Mesenchymal stem cell (in vitro differentiated cells and primary cell): ENCODE data around the gene ITPKB.

Source experiments
- DNase-seq: peaks from one replicate; pipeline ENCODE4 v3.0.0-alpha.2; 2013
- H2AFZ ChIP-seq: one replicate; pipeline ENCODE4 v1.6.1; 2013; ENCODE audit warnings: low read depth, mild to moderate bottlenecking, control low read depth, inconsistent platforms, low read length, moderate library complexity
- H2AK5ac ChIP-seq: 2 replicates; pipeline ENCODE4 v1.6.1; 2013; ENCODE audit warnings: low read length, moderate library complexity, mild to moderate bottlenecking, inconsistent platforms; ENCODE audit not compliant: severe bottlenecking
- H2BK120ac ChIP-seq: one replicate; pipeline ENCODE4 v1.6.1; 2013; ENCODE audit warnings: low read depth, mild to moderate bottlenecking, inconsistent platforms, low read length, moderate library complexity
- H2BK12ac ChIP-seq, 2 experiments: one replicate each; pipeline ENCODE4 v1.6.1; 2013; ENCODE audit warnings: inconsistent platforms in 2 of 2, low read length in 2 of 2, mild to moderate bottlenecking in 2 of 2, moderate library complexity in 2 of 2, control low read depth in 1 of 2
- H2BK15ac ChIP-seq: one replicate; pipeline ENCODE4 v1.6.1; 2013; ENCODE audit warnings: mild to moderate bottlenecking, low read depth, inconsistent platforms; ENCODE audit not compliant: poor library complexity, severe bottlenecking
- H2BK5ac ChIP-seq: 2 replicates; pipeline ENCODE4 v1.6.1; 2013; ENCODE audit warnings: low read depth, mild to moderate bottlenecking, low read length, control low read depth, inconsistent platforms; ENCODE audit not compliant: poor library complexity, severe bottlenecking
- H3K14ac ChIP-seq, 2 experiments: one replicate each; pipeline ENCODE4 v1.6.1; 2013; ENCODE audit warnings: inconsistent platforms in 2 of 2, low read length in 2 of 2, control low read depth in 1 of 2, mild to moderate bottlenecking in 1 of 2, moderate library complexity in 1 of 2
- H3K18ac ChIP-seq, 2 experiments: one replicate each; pipeline ENCODE4 v1.6.1; 2013; ENCODE audit warnings: inconsistent platforms in 2 of 2, low read length in 2 of 2, control low read depth in 1 of 2, low read depth in 1 of 2, mild to moderate bottlenecking in 1 of 2
- H3K23ac ChIP-seq, 2 experiments: one replicate each; pipeline ENCODE4 v1.6.1; 2013; ENCODE audit warnings: inconsistent platforms in 2 of 2, low read length in 2 of 2, mild to moderate bottlenecking in 2 of 2, moderate library complexity in 2 of 2, control low read depth in 1 of 2
- H3K27ac ChIP-seq: 2 replicates; pipeline ENCODE4 v1.5.1; 2013; ENCODE audit warnings: mild to moderate bottlenecking, moderate library complexity, low read length, control low read depth, inconsistent platforms; ENCODE audit not compliant: poor library complexity, severe bottlenecking
- H3K27me3 ChIP-seq, 2 experiments: 2 replicates each; pipeline versions ENCODE4 v1.6.1 to v1.7.0; 2013; ENCODE audit warnings: low read length in 2 of 2, mild to moderate bottlenecking in 2 of 2, moderate library complexity in 2 of 2, control low read depth in 1 of 2, inconsistent platforms in 1 of 2; ENCODE audit not compliant: control insufficient read depth in 1 of 2, insufficient read depth in 1 of 2
- H3K36me3 ChIP-seq, 2 experiments: 2 replicates each; pipeline versions ENCODE4 v1.6.1 to v1.7.0; 2013; ENCODE audit warnings: low read length in 2 of 2, control low read depth in 1 of 2, inconsistent platforms in 1 of 2, low read depth in 1 of 2, mild to moderate bottlenecking in 1 of 2; ENCODE audit not compliant: insufficient read depth in 2 of 2, control insufficient read depth in 1 of 2
- H3K4ac ChIP-seq, 2 experiments: one replicate each; pipeline ENCODE4 v1.6.1; 2013; ENCODE audit warnings: inconsistent platforms in 2 of 2, low read length in 2 of 2, mild to moderate bottlenecking in 2 of 2, moderate library complexity in 2 of 2, control low read depth in 1 of 2, low read depth in 1 of 2
- H3K4me1 ChIP-seq: 2 replicates; pipeline ENCODE4 v1.6.1; 2013; ENCODE audit warnings: low read depth, low read length, control low read depth; ENCODE audit not compliant: control insufficient read depth, insufficient read depth
- H3K4me2 ChIP-seq: 2 replicates; pipeline ENCODE4 v1.6.1; 2013; ENCODE audit warnings: low read length, mild to moderate bottlenecking, inconsistent platforms; ENCODE audit not compliant: poor library complexity, severe bottlenecking
- H3K4me3 ChIP-seq, 2 experiments: 2 replicates each; pipeline versions ENCODE4 v1.5.1 to v1.7.0; 2013; ENCODE audit warnings: low read length in 2 of 2, mild to moderate bottlenecking in 2 of 2, control low read depth in 1 of 2, low read depth in 1 of 2; ENCODE audit not compliant: insufficient read depth in 1 of 2
- H3K79me1 ChIP-seq: replicated peaks from 2 replicates; pipeline ENCODE4 v1.6.1; 2013; ENCODE audit warnings: mild to moderate bottlenecking, control low read depth, low read length, inconsistent platforms; ENCODE audit not compliant: poor library complexity, severe bottlenecking
- H3K9ac ChIP-seq: 2 replicates; pipeline ENCODE4 v1.7.0; 2013; ENCODE audit warnings: mild to moderate bottlenecking, low read length, moderate library complexity
- H3K9me3 ChIP-seq: 2 replicates; pipeline ENCODE4 v1.7.0; 2013; ENCODE audit warnings: mild to moderate bottlenecking, low read length; ENCODE audit not compliant: control insufficient read depth
- H4K8ac ChIP-seq: one replicate; pipeline ENCODE4 v1.6.1; 2013; ENCODE audit warnings: inconsistent platforms, mild to moderate bottlenecking, low read length, moderate library complexity
- H4K91ac ChIP-seq: one replicate; pipeline ENCODE4 v1.6.1; 2013; ENCODE audit warnings: mild to moderate bottlenecking, low read length, inconsistent platforms
- WGBS: methylation state at CpG from one replicate; pipeline ENCODE4 v1.1.7; 2013; ENCODE audit warnings: mixed read lengths; 5-methylcytosine and 5-hydroxymethylcytosine counted together

ITPKB gene

GRCh38 chr1:226603022-226603857, 135.8 kb downstream of the ITPKB start:
- no peak overlapping the region for H3K18ac ChIP-seq
- H3K14ac ChIP-seq, result no peak overlapping the region
- no peak overlapping the region for H4K8ac ChIP-seq
- peak; percentile 6 for DNase-seq
- no peak overlapping the region for H3K27ac ChIP-seq
- no peak overlapping the region for H3K4me2 ChIP-seq
- H3K4me3 ChIP-seq, result peak overlapping the region in 1 of 2 experiments; percentile 69
- no peak overlapping the region for H2BK12ac ChIP-seq
- H2BK5ac ChIP-seq, result no peak overlapping the region
- H3K36me3 ChIP-seq, result no peaks in the 10 kb centered on the region
- no peak overlapping the region for H3K23ac ChIP-seq
- H2AFZ ChIP-seq, result no peak overlapping the region
- no peak overlapping the region for H2BK120ac ChIP-seq
- no peaks in the 10 kb centered on the region for H3K9me3 ChIP-seq
- peak overlapping the region; percentile 81 for H3K9ac ChIP-seq
- 81% methylated on average over 8 of the region's 8 CpGs for WGBS
- no peak overlapping the region for H3K4ac ChIP-seq
- H4K91ac ChIP-seq, result no peak overlapping the region
- peaks cover 5% of the 10 kb centered on the region for H3K4me1 ChIP-seq
- peaks cover 16 to 41% of the 10 kb centered on the region in 2 experiments for H3K27me3 ChIP-seq
- no peaks in the 10 kb centered on the region for H3K79me1 ChIP-seq
- H2AK5ac ChIP-seq, result no peak overlapping the region
- H2BK15ac ChIP-seq, result no peak overlapping the region

GRCh38 chr1:226602186-226603021, 136.7 kb downstream of the ITPKB start:
- 69% methylated on average over 23 of the region's 24 CpGs for WGBS
- H3K18ac ChIP-seq, result no peak overlapping the region
- no peak overlapping the region for H2BK15ac ChIP-seq
- no peak overlapping the region for H4K91ac ChIP-seq
- peaks cover 5% of the 10 kb centered on the region for H3K4me1 ChIP-seq
- peak; percentile 21 for DNase-seq
- no peaks in the 10 kb centered on the region for H3K9me3 ChIP-seq
- no peak overlapping the region for H3K4me2 ChIP-seq
- no peak overlapping the region for H3K4ac ChIP-seq
- H3K14ac ChIP-seq, result no peak overlapping the region
- H3K27ac ChIP-seq, result no peak overlapping the region
- H2AK5ac ChIP-seq, result no peak overlapping the region
- H3K27me3 ChIP-seq, result peaks cover 23 to 41% of the 10 kb centered on the region in 2 experiments
- no peaks in the 10 kb centered on the region for H3K79me1 ChIP-seq
- H3K4me3 ChIP-seq, result peak overlapping the region in 1 of 2 experiments; percentile 69
- no peak overlapping the region for H4K8ac ChIP-seq
- H2AFZ ChIP-seq, result no peak overlapping the region
- H3K23ac ChIP-seq, result no peak overlapping the region
- no peak overlapping the region for H2BK120ac ChIP-seq
- no peak overlapping the region for H2BK5ac ChIP-seq
- no peaks in the 10 kb centered on the region for H3K36me3 ChIP-seq
- H2BK12ac ChIP-seq, result no peak overlapping the region
- H3K9ac ChIP-seq, result peak overlapping the region; percentile 81

- H3K79me1 ChIP-seq, result no peaks in the 10 kb centered on the region
- no peak overlapping the region for H2BK15ac ChIP-seq
- H2BK120ac ChIP-seq, result no peak overlapping the region
- no peak overlapping the region for H3K4me2 ChIP-seq
- no peak overlapping the region for H2AFZ ChIP-seq
- H3K4me1 ChIP-seq, result peaks cover 5% of the 10 kb centered on the region
- no peak overlapping the region for H3K4me3 ChIP-seq
- H4K91ac ChIP-seq, result no peak overlapping the region
- peaks cover 23 to 43% of the 10 kb centered on the region in 2 experiments for H3K27me3 ChIP-seq
- H3K23ac ChIP-seq, result no peak overlapping the region
- DNase-seq, result no peak
- H3K27ac ChIP-seq, result no peak overlapping the region
- WGBS, result 93% methylated on average over 9 of the region's 9 CpGs
- no peak overlapping the region for H2BK5ac ChIP-seq
- no peak overlapping the region for H3K14ac ChIP-seq
- H4K8ac ChIP-seq, result no peak overlapping the region
- no peak overlapping the region for H3K18ac ChIP-seq
- H3K4ac ChIP-seq, result no peak overlapping the region
- no peak overlapping the region for H2AK5ac ChIP-seq
- H3K9me3 ChIP-seq, result no peaks in the 10 kb centered on the region
- no peak overlapping the region for H2BK12ac ChIP-seq
- H3K36me3 ChIP-seq, result no peaks in the 10 kb centered on the region
- H3K9ac ChIP-seq, result no peak overlapping the region
Observed at GRCh38 chr1:226601456-226601855, 137.6 kb downstream of the ITPKB start.

GRCh38 chr1:226600254-226600653, 138.8 kb downstream of the ITPKB start:
- H4K91ac ChIP-seq, result no peak overlapping the region
- peaks cover 34 to 43% of the 10 kb centered on the region in 2 experiments for H3K27me3 ChIP-seq
- H2BK15ac ChIP-seq, result no peak overlapping the region
- H2BK120ac ChIP-seq, result no peak overlapping the region
- H2AK5ac ChIP-seq, result no peak overlapping the region
- no peak for DNase-seq
- H3K9me3 ChIP-seq, result peaks cover 6% of the 10 kb centered on the region
- no peak overlapping the region for H4K8ac ChIP-seq
- no peak overlapping the region for H3K27ac ChIP-seq
- no peak overlapping the region for H3K4me3 ChIP-seq
- H3K23ac ChIP-seq, result no peak overlapping the region
- H3K79me1 ChIP-seq, result no peaks in the 10 kb centered on the region
- no peak overlapping the region for H3K9ac ChIP-seq
- no peak overlapping the region for H2BK12ac ChIP-seq
- no peak overlapping the region for H3K18ac ChIP-seq
- no peak overlapping the region for H2AFZ ChIP-seq
- 80% methylated on average over 4 of the region's 4 CpGs for WGBS
- H3K36me3 ChIP-seq, result no peaks in the 10 kb centered on the region
- H2BK5ac ChIP-seq, result no peak overlapping the region
- H3K4me2 ChIP-seq, result no peak overlapping the region
- H3K4me1 ChIP-seq, result peaks cover 5% of the 10 kb centered on the region
- H3K4ac ChIP-seq, result no peak overlapping the region
- no peak overlapping the region for H3K14ac ChIP-seq
